ENCODE measurements around the gene CEP57L1.
"Not testable (repeated sequence)": the region's sequence is repeated elsewhere in the genome, so short reads cannot be mapped to it uniquely, and the experiment has no call there.

CEP57L1 gene

GRCh38 chr6:109117346-109118035 is 22.2 kb downstream of the CEP57L1 start:
- peak in 1 of 2 donors; percentile 32 for DNase-seq

DNA sequence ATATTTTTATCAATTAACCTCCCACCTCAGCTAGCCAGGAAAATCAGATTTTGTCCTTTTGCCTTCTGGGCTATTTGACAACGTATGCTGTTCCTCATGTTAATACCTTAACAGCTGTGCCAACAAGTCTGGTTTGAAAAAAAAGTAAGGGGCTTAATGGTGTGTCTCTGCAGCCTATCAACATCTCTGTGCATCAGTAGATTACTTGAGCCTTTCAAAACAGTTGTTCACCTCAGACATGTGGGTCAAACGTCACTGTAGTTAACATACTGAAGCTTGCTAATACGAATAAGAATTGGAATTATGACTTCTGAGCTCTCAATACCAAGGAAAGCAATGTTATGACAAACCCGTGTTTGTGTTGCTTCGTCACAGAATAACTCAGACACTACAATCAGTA is 23.0 kb downstream of the CEP57L1 start:
- no peak for DNase-seq

DNA sequence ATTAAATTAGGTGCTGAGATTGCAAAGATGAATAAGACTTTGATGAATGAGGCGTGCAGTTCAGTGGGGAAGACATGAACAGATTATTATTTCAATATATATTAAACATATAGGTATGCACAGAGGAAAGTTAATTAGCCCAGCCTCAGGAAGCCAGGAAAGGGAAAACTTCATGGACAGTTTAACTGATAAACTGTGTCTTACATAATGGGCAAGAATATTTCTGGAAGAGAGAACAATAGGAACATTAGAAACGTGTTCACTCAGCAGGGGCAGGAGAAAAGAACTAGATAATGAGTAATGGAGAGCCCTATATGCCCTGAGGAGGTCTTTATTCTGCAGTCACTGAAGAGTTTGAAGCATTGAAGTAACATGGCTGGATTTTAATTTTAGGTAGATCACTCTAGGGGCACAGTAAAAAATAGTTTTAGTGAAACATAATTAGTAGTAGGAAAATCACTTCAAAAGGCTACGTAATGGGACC is 23.6 kb downstream of the CEP57L1 start:
- no peak for DNase-seq

DNA sequence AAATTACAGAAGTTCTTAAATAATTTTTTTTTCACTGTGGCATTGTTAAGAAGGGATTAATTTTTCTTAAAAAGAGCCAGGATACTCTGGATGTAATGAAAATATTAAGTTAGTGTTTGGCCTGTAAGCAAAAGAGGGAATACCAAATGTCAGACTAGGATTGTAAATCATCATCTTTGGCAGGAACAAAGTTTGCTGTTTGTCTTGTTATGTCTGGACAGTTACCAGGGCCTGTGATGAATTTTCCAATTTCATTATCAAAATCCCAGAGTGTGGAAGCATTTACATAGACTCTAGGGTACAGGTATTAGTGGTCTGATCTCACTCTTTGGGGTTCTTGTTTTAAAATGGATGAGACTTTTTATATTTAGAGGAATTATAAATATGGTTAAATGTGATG is 26.1 kb downstream of the CEP57L1 start:
- DNase-seq = no peak

DNA sequence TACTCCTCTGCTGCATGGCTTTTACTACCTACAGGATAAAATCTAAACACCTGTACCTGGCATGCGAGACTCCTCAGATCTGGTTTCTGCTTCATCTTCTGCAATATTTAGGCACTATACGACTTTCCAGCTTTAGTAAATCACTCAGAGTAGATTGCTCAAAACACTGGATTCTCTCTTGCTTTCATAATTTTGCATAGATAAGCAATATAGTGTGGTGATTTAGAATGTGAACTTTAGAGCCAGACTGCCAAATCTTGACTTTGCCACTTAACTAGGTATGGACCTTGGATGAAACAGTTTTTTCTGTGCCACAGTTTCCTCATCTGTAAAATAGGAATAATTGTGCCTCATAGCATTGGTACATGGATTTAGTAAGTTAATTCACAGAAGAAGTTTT is 28.9 kb downstream of the CEP57L1 start:
- no peak for DNase-seq

DNA sequence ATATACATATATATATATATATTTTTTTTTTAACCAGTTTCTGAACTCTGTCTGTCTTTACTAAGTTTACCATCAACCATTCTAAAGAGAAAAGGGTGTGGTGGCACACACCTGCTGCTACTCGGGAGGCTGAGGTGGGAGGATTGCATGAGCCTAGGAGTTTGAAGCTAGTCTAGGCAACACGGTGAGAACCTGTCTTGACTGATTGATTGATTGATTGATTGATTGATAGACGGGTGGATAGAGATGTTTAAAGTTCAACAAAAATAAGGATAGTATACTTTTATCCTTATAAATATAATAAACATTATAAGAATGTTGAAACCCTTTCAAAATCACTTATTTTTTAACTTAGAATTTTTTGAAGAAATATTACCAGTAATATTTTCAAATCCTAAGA is 30.2 kb downstream of the CEP57L1 start:
- DNase-seq = no peak

GRCh38 chr6:109130065-109130464 is 34.8 kb downstream of the CEP57L1 start:
- no peak for DNase-seq

DNA sequence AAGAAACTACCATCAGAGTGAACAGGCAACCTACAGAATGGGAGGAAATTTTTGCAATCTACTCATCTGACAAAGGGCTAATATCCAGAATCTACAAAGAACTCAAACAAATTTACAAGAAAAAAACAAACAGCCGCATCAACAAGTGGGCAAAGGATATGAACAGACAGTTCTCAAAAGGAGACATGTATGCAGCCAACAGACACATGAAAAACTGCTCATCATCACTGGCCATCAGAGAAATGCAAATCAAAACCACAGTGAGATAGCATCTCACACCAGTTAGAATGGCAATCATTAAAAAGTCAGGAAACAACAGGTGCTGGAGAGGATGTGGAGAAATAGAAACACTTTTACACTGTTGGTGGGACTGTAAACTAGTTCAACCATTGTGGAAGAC is 40.3 kb downstream of the CEP57L1 start:
- DNase-seq = not testable (repeated sequence)

GRCh38 chr6:109136039-109136438 is 40.7 kb downstream of the CEP57L1 start:
- DNase-seq = not testable (repeated sequence)

DNA sequence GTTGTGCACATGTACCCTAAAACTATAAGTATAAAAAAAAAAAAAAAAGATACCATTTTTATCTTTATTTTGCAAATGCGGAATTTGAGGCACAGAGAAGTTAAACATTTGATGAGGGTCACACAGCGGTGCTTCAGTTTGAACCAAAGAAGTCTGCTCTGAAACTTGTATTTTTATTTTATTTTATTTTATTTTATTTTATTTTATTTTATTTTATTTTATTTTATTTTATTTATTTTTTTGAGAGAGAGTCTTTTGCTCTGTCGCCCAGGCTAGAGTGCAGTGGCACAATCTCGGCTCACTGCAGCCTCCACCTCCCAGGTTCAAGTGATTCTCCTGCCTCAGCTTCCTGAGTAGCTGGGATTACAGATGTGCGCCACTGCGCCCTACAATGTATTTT is 41.2 kb downstream of the CEP57L1 start:
- DNase-seq = not testable (repeated sequence)

DNA sequence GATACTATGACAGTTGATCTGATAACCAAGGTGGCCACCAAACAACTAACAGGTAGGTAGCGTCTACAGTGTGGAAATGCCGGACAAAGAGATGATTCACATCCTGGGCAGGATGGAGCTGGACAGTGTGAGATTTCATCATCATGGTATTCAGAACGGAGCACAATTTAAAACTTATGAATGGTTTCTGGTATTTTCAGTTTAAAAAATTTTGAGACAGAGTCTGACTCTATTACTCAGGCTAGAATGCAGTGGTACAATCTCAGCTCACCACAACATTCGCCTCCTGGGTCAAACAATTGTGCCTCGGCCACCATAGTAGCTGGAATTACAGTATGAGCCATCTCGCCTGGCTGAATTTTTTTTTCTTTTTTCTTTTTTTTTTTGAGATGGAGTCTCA is 43.8 kb downstream of the CEP57L1 start:
- DNase-seq = no peak

- DNase-seq = not testable (repeated sequence)
Observed at GRCh38 chr6:109142067-109142466, 46.8 kb downstream of the CEP57L1 start.

GRCh38 chr6:109143191-109143590 is 47.9 kb downstream of the CEP57L1 start:
- DNase-seq = no peak

DNA sequence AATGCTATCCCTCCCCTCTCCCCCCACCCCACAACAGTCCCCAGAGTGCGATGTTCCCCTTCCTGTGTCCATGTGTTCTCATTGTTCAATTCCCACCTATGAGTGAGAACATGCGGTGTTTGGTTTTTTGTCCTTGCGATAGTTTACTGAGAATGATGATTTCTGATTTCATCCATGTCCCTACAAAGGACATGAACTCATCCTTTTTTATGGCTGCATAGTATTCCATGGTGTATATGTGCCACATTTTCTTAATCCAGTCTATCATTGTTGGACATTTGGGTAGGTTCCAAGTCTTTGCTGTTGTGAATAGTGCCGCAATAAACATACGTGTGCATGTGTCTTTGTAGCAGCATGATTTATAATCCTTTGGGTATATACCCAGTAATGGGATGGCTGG is 52.9 kb downstream of the CEP57L1 start:
- not testable (repeated sequence) for DNase-seq

DNA sequence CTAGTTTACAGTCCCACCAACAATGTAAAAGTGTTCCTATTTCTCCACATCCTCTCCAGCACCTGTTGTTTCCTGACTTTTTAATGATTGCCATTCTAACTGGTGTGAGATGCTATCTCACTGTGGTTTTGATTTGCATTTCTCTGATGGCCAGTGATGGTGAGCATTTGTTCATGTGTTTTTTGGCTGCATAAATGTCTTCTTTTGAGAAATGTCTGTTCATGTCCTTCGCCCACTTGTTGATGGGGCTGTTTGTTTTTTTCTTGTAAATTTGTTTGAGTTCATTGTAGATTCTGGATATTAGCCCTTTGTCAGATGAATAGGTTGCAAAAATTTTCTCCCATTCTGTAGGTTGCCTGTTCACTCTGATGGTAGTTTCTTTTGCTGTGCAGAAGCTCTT is 53.4 kb downstream of the CEP57L1 start:
- not testable (repeated sequence) for DNase-seq

GRCh38 chr6:109153752-109154151 is 58.4 kb downstream of the CEP57L1 start:
- DNase-seq = no peak

DNA sequence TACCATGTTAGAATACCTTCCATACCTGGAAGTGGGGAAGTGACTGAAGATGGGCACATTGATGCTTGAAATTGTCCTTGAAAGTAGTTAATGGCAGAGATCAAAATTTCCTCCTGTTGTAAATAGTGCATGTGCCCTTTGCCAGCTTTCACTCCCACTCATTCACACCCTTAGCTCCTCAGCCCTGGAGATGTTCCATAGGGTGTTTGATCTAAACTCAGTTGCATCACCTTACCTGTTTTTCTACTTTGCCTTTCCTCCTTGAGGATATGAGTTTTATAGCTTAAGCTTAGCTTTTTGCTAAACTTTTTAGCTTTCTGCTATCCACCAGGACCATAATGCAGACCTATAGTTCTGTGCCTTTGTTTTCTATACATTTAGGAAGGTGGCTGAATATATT is 69.0 kb downstream of the CEP57L1 start:
- no peak for DNase-seq

DNA sequence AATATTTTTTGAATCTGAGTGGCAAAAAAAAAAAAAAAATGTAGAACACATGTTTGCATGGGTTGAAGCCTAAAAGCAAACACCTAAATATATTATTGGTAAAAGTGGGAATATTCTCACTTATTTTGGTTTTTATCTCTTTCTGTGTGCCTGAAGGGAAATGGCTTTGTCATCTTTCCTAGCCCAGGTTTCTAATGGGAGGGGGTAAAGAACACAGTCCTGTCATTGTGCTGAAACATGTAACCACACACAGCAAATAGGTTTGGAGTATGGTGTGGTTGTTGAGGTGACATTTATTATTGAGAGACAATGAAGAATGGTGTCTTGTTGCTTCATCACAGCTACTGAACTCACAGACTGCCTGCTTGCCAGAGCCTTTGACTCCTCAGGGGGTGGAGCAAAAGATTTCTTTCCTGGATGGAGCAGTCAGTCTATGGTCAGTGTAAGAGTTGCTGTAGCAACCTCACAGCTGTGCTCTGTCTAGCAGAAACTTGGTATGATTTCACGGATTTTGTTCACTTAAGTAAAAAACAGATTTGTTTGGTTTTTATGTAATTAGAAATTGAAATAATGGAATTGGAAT is 70.2 kb downstream of the CEP57L1 start:
- no peak for DNase-seq

GRCh38 chr6:109166673-109167072 is 71.4 kb downstream of the CEP57L1 start:
- no peak for DNase-seq

- no peak for DNase-seq
Observed at GRCh38 chr6:109167562-109167961, 72.3 kb downstream of the CEP57L1 start.

GRCh38 chr6:109170333-109170732 is 75.0 kb downstream of the CEP57L1 start:
- DNase-seq = no peak

- no peak for DNase-seq
Observed at GRCh38 chr6:109172101-109172746, 76.9 kb downstream of the CEP57L1 start.

DNA sequence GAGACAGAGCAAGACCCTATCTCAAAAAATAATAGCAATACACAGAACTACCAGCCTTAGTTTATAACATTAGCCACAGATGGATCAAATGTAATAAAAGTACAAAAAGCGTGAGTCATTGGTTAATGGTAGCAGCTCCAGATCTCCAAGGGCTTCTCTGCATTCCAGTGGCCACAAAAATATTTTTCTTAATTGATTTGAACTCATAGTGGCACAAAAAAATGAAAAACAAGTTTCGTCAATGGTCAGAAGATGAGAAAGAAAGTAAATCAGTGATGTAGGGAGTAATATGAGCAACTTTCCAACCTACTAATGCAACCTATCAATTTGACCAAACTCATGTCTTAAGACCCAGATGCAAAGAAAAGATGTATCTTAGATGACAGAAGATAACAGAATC is 79.6 kb downstream of the CEP57L1 start:
- no peak for DNase-seq

DNA sequence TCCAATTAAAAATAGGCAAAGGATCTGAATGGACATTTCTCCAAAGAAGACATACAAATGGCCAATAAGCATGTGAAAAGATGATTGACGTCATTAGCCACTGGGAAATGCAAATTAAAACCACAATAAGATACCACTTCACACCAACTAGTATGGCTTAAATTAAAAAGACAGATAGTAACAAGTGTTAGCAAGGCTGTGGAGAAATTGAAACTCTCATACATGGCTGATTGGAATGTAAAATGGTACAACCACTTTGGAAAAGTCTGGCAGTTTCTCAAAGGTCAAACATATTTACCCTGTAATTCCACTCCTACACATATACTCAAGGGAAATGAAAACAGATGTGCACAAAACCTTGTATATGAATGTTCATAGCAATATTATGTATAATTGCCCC is 83.6 kb downstream of the CEP57L1 start:
- no peak for DNase-seq
